Progenitor cell of endocrine pancreas (in vitro differentiated cells): ENCODE measurements around the gene TBC1D24. TPM values are rescaled to one million over a fixed set of nuclear protein-coding genes. Genes with fewer than 3 reads are reported as not detected.

Experiments used
- DNase-seq: peaks from one replicate; pipeline ENCODE4 v3.0.0; 2021; ENCODE audit warnings: low spot score; ENCODE audit not compliant: unreplicated experiment
- H3K27ac Mint-ChIP-seq: 2 replicates; pipeline ENCODE4 v1.8.0; 2021; ENCODE audit warnings: mild to moderate bottlenecking, moderate library complexity, mixed read lengths
- H3K27me3 Mint-ChIP-seq: 2 replicates; pipeline ENCODE4 v1.8.0; 2021; ENCODE audit warnings: mixed read lengths
- H3K36me3 Mint-ChIP-seq: 2 replicates; pipeline ENCODE4 v1.8.0; 2022; ENCODE audit warnings: mixed read lengths; ENCODE audit not compliant: insufficient read depth
- H3K4me1 Mint-ChIP-seq: 2 replicates; pipeline ENCODE4 v1.8.0; 2021; ENCODE audit warnings: low read depth, mixed read lengths
- H3K4me3 Mint-ChIP-seq: 2 replicates; pipeline ENCODE4 v1.8.0; 2021; ENCODE audit warnings: low read depth, mild to moderate bottlenecking, moderate library complexity, mixed read lengths
- H3K9me3 Mint-ChIP-seq: 2 replicates; pipeline ENCODE4 v1.8.0; 2021; ENCODE audit warnings: low read depth, mixed read lengths
- total RNA-seq: library from RNA; stranded (reverse); gene quantifications from 2 replicates; pipeline ENCODE4 v1.2.1, GENCODE V29; 2021
- TF ChIP-seq, protein P1 (sequence below): fragments of 200-600 bp; sonication (generic); IDR thresholded peaks from one replicate; pipeline ENCODE4 v1.5.0; 2021; ENCODE audit warnings: antibody characterized with exemption, mild to moderate bottlenecking; ENCODE audit not compliant: unreplicated experiment

Gene TBC1D24
- total RNA-seq, 1 donor from 2014 or later: 23.8 TPM

DNA sequence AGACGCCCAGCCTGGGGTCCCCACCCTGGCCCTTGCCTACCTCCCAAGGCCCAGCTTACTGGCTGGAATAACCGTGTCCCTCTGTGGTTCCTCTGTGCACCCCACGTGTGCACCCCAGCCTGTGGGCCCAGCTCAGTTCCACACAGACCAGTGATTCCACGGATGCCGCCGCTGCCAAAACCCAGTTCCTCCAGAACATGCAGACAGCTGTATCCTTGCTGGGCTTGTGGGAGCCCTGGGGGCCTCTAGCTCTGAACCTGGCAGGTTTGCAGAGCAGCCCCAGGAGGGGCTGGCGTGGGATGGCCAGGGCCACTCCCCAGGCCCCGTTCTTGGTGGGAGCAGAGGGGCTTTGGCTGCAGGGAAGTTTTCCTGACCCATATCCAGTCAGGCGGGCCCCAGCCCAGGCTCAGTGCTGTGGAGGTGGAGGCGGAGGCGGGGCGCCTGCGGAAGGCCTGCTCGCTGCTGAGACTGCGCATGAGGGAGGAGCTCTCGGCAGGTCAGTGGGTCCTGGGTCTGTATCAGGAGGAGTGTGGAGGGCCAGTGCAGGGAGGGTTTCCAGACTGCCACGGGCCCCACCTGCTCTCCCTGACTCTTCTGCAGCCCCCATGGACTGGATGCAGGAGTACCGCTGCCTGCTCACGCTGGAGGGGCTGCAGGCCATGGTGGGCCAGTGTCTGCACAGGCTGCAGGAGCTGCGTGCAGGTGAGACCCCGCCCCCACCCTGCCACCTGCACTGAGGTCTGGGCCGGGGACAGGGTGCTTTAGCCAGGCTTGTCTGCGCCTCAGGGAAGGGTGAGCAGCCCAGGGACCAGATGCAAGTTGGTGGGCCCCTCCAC, 12.7 kb upstream of the TBC1D24 start:
- Mint-ChIP-seq H3K36me3 (no peaks in the 10 kb centered on the region), H3K27me3 (no peaks in the 10 kb centered on the region), H3K9me3 (no peaks in the 10 kb centered on the region), H3K4me1 (peaks cover 6% of the 10 kb centered on the region), H3K4me3 (no peak overlapping the region), H3K27ac (no peak overlapping the region)
- TF ChIP-seq, protein P1, sequence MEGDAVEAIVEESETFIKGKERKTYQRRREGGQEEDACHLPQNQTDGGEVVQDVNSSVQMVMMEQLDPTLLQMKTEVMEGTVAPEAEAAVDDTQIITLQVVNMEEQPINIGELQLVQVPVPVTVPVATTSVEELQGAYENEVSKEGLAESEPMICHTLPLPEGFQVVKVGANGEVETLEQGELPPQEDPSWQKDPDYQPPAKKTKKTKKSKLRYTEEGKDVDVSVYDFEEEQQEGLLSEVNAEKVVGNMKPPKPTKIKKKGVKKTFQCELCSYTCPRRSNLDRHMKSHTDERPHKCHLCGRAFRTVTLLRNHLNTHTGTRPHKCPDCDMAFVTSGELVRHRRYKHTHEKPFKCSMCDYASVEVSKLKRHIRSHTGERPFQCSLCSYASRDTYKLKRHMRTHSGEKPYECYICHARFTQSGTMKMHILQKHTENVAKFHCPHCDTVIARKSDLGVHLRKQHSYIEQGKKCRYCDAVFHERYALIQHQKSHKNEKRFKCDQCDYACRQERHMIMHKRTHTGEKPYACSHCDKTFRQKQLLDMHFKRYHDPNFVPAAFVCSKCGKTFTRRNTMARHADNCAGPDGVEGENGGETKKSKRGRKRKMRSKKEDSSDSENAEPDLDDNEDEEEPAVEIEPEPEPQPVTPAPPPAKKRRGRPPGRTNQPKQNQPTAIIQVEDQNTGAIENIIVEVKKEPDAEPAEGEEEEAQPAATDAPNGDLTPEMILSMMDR: no peak
- no peak for DNase-seq

DNA sequence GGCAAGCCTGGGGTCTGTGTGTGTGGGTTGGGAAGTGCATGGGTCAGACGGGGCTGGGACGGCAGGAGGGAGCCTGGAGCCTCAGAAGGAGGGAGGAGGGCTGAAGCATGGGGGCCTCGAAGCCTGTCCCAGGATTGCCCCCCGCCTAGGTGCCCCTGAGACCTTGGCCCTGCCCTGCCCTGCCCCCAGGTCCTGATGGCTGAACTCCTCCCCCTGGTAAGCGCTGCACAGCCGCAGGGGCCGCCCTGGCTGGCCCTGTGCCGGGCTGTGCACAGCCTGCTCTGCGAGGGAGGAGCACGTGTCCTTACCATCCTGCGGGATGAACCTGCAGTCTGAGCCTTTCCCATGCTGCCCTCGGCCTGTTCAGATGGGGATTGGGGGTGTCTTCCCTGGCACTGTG, 10.6 kb upstream of the TBC1D24 start:
- no peaks in the 10 kb centered on the region for H3K36me3 Mint-ChIP-seq
- peaks cover 7% of the 10 kb centered on the region for H3K4me1 Mint-ChIP-seq
- DNase-seq: no peak
- H3K4me3 Mint-ChIP-seq: no peak overlapping the region
- no peaks in the 10 kb centered on the region for H3K9me3 Mint-ChIP-seq
- TF ChIP-seq, protein P1: no peak
- H3K27me3 Mint-ChIP-seq: no peaks in the 10 kb centered on the region
- H3K27ac Mint-ChIP-seq: no peak overlapping the region

DNA sequence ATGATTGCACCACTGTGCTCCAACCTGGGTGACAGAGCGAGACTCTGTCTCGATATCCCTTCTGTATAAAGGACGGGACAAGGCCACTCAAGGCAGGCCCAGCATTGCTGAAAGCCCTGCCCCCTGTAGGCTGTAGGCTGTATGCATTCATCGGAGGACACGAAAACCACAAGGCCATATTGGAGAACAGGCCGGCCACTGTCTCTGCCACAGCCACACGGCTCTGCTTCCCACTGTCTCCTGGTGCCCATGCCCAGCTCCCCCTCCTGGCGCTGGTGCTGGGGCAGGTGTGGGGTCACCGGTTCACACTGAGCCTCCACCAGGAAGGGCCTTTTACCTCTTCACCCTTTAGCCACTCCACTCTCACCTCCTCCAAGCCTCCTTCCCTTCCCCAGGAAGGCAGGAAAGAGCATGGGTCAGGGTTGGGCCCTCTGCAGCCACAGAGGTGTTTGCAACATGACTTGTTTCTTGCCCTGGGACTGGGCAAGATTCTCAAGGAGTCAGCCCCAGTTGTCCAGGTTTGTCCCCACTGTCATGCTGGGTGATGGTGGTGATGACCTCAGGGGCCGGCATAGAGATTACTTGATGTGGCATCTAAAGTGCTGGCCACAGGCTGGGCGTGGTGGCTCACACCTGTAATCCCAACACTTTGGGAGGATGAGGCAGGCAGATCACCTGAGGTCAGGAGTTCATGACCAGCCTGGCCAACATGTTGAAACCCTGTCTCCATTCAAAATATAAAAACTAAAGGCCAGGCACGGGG, 9.1 kb upstream of the TBC1D24 start:
- Mint-ChIP-seq H3K36me3 (no peaks in the 10 kb centered on the region), H3K9me3 (no peaks in the 10 kb centered on the region), H3K27ac (no peak overlapping the region), H3K4me3 (peak overlapping the region; percentile 24), H3K27me3 (peaks cover 9% of the 10 kb centered on the region), H3K4me1 (peaks cover 6% of the 10 kb centered on the region)
- DNase-seq: no peak
- TF ChIP-seq, protein P1: peak; percentile 39

DNA sequence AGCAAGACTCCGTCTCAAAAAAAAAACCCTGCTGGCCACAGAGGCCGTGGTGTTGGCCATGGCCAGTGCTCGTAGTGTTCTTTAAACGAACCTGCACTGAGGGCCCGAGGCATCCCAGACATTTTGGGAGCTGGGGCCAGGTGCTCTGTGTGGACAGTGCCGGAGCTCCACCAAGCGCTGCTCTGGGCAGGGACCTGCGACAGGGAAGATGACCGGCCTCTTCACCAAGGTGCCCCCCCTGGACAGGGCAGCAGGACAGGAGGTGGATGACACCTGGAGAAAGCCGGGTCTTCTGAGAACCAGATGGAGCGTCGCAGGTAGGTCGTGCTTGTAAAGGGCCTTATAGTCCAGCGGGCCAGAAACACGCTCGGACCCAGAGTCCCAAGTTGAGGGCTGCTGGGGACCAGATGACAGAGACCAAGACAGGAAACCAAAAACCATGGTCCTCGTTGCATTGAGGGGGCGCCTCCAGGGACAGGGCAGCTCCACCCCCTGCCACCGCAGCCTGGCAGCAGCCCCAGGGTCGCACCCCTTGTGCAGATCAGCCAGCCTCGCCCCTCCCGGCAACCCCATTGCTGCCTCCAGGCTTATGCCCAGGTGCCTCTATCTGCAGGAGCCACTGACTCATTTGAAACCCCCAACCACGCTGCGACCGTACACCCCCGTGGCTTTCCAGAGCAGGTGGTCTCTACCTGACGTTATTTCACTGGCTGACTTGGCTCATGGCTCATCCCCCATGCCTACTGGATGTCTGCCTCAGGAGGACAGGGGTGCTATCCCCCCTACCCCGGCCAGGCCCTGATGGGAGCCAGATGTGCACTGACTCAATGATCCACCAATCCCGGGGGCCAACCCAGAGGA, 8.0 kb upstream of the TBC1D24 start:
- H3K9me3 Mint-ChIP-seq: no peaks in the 10 kb centered on the region
- H3K4me1 Mint-ChIP-seq: peaks cover 6% of the 10 kb centered on the region
- DNase-seq: no peak
- H3K27ac Mint-ChIP-seq: no peak overlapping the region
- TF ChIP-seq, protein P1: no peak
- H3K36me3 Mint-ChIP-seq: no peaks in the 10 kb centered on the region
- peak overlapping the region; percentile 31 for H3K4me3 Mint-ChIP-seq
- peaks cover 9% of the 10 kb centered on the region for H3K27me3 Mint-ChIP-seq
